Liver (tissue), 3 donors: ENCODE measurements around the gene RALGAPB.

ENCODE experiments used
- EGR1 ChIP-seq, 2 donors: IDR thresholded peaks; 2 replicates each; pipeline ENCODE4 v1.6.1; 2016 to 2018; ENCODE audit warnings: antibody characterized with exemption in 2 of 2, low read depth in 2 of 2
- FOXA1 ChIP-seq: IDR thresholded peaks from 2 replicates; pipeline ENCODE4 v1.6.1; 2016; ENCODE audit warnings: antibody characterized with exemption
- GABPA ChIP-seq, 2 donors: IDR thresholded peaks in 1 of 2; conservative IDR thresholded peaks in 1 of 2; 2 replicates each; pipeline ENCODE4 v1.6.1; 2016; ENCODE audit warnings: antibody characterized with exemption in 2 of 2, mild to moderate bottlenecking in 1 of 2, moderate library complexity in 1 of 2
- HNF4G ChIP-seq: IDR thresholded peaks from 2 replicates; pipeline ENCODE4 v1.6.1; 2016; ENCODE audit warnings: antibody characterized with exemption
- RAD21 ChIP-seq, 2 donors: IDR thresholded peaks; 2 replicates each; pipeline ENCODE4 v1.6.1; 2016; ENCODE audit warnings: antibody characterized with exemption in 2 of 2, mild to moderate bottlenecking in 2 of 2
- RXRA ChIP-seq, 2 donors: IDR thresholded peaks; 2 replicates each; pipeline ENCODE4 v1.6.1; 2017 to 2018; ENCODE audit warnings: antibody characterized with exemption in 2 of 2, mild to moderate bottlenecking in 1 of 2
- SP1 ChIP-seq: IDR thresholded peaks from 2 replicates; pipeline ENCODE4 v1.6.1; 2018; ENCODE audit warnings: antibody characterized with exemption, mild to moderate bottlenecking
- TAF1 ChIP-seq: conservative IDR thresholded peaks from 2 replicates; pipeline ENCODE4 v1.6.1; 2016; ENCODE audit warnings: antibody characterized with exemption, mild to moderate bottlenecking
- YY1 ChIP-seq: IDR thresholded peaks from 2 replicates; pipeline ENCODE4 v1.6.1; 2016; ENCODE audit warnings: antibody characterized with exemption, mild to moderate bottlenecking
- TF ChIP-seq, protein P1 (sequence below): IDR thresholded peaks from 2 replicates; pipeline ENCODE4 v1.6.1; 2016; ENCODE audit warnings: antibody characterized with exemption
- TF ChIP-seq, protein P2 (sequence below): fragments of 150-350 bp; IDR thresholded peaks from 2 replicates; pipeline ENCODE4 v1.5.1; 2017; ENCODE audit warnings: improper control_type of control experiment, low read depth, low read length; ENCODE audit not compliant: missing input control
- TF ChIP-seq, protein P3 (sequence below): IDR thresholded peaks from 2 replicates; pipeline ENCODE4 v1.6.1; 2016; ENCODE audit warnings: antibody characterized with exemption
- TF ChIP-seq, protein P4 (sequence below): IDR thresholded peaks from 2 replicates; pipeline ENCODE4 v1.6.1; 2016; ENCODE audit warnings: antibody characterized with exemption, mild to moderate bottlenecking
- TF ChIP-seq, protein P5 (sequence below): IDR thresholded peaks from 2 replicates; pipeline ENCODE4 v1.6.1; 2016; ENCODE audit warnings: antibody characterized with exemption
- donor health status: healthy.
- donor health status: healthy.

DNA sequence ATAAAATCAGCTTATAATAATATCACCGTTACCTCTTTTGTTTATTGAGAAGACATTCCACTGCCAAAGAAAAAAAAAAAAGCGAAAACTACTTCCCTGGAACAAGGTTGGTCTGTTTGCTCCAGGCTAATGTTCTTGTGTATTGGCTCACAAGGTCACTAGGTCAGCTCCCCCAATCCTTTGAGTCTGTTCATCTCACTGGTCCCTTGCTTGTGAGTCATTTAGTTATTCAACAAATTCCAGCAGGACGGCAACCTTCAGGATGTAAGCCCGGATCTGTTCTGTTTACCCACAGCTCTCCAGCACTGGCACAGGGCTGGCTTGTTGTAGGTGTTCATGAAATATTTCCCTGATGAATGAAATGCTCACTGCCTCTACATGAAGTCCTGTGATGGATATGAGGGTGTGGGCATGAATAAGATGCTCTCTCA is 132.2 kb downstream of the RALGAPB start:
- TF ChIP-seq SP1 (no peak), RAD21 (IDR thresholded peaks at IDR 0.05) (no peak), TAF1 (no peak), YY1 (no peak), GABPA (IDR thresholded peaks at IDR 0.05 in 1 of 2, conservative IDR thresholded peaks at IDR 0.05 in 1 of 2) (no peak), FOXA1 (no peak), RXRA (IDR thresholded peaks at IDR 0.05) (no peak), HNF4G (no peak), EGR1 (IDR thresholded peaks at IDR 0.05; ENCODE audit: low read depth in 2 of 2) (no peak)
- TF ChIP-seq, protein P1, sequence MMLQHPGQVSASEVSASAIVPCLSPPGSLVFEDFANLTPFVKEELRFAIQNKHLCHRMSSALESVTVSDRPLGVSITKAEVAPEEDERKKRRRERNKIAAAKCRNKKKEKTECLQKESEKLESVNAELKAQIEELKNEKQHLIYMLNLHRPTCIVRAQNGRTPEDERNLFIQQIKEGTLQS = no peak
- TF ChIP-seq, protein P2, sequence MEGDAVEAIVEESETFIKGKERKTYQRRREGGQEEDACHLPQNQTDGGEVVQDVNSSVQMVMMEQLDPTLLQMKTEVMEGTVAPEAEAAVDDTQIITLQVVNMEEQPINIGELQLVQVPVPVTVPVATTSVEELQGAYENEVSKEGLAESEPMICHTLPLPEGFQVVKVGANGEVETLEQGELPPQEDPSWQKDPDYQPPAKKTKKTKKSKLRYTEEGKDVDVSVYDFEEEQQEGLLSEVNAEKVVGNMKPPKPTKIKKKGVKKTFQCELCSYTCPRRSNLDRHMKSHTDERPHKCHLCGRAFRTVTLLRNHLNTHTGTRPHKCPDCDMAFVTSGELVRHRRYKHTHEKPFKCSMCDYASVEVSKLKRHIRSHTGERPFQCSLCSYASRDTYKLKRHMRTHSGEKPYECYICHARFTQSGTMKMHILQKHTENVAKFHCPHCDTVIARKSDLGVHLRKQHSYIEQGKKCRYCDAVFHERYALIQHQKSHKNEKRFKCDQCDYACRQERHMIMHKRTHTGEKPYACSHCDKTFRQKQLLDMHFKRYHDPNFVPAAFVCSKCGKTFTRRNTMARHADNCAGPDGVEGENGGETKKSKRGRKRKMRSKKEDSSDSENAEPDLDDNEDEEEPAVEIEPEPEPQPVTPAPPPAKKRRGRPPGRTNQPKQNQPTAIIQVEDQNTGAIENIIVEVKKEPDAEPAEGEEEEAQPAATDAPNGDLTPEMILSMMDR = no peak
- TF ChIP-seq, protein P3, sequence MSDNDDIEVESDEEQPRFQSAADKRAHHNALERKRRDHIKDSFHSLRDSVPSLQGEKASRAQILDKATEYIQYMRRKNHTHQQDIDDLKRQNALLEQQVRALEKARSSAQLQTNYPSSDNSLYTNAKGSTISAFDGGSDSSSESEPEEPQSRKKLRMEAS = no peak
- TF ChIP-seq, protein P4, sequence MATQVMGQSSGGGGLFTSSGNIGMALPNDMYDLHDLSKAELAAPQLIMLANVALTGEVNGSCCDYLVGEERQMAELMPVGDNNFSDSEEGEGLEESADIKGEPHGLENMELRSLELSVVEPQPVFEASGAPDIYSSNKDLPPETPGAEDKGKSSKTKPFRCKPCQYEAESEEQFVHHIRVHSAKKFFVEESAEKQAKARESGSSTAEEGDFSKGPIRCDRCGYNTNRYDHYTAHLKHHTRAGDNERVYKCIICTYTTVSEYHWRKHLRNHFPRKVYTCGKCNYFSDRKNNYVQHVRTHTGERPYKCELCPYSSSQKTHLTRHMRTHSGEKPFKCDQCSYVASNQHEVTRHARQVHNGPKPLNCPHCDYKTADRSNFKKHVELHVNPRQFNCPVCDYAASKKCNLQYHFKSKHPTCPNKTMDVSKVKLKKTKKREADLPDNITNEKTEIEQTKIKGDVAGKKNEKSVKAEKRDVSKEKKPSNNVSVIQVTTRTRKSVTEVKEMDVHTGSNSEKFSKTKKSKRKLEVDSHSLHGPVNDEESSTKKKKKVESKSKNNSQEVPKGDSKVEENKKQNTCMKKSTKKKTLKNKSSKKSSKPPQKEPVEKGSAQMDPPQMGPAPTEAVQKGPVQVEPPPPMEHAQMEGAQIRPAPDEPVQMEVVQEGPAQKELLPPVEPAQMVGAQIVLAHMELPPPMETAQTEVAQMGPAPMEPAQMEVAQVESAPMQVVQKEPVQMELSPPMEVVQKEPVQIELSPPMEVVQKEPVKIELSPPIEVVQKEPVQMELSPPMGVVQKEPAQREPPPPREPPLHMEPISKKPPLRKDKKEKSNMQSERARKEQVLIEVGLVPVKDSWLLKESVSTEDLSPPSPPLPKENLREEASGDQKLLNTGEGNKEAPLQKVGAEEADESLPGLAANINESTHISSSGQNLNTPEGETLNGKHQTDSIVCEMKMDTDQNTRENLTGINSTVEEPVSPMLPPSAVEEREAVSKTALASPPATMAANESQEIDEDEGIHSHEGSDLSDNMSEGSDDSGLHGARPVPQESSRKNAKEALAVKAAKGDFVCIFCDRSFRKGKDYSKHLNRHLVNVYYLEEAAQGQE = no peak
- TF ChIP-seq, protein P5, sequence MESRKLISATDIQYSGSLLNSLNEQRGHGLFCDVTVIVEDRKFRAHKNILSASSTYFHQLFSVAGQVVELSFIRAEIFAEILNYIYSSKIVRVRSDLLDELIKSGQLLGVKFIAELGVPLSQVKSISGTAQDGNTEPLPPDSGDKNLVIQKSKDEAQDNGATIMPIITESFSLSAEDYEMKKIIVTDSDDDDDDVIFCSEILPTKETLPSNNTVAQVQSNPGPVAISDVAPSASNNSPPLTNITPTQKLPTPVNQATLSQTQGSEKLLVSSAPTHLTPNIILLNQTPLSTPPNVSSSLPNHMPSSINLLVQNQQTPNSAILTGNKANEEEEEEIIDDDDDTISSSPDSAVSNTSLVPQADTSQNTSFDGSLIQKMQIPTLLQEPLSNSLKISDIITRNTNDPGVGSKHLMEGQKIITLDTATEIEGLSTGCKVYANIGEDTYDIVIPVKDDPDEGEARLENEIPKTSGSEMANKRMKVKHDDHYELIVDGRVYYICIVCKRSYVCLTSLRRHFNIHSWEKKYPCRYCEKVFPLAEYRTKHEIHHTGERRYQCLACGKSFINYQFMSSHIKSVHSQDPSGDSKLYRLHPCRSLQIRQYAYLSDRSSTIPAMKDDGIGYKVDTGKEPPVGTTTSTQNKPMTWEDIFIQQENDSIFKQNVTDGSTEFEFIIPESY = no peak
